Stimulated activated naive CD8-positive, alpha-beta T cell treated with anti-CD3 and anti-CD28 coated beads, Interleukin-15, Interleukin-2, amounts not matched to agents 100 U/mL and 50 U/mL, for 24 hours (primary cell): ENCODE measurements around the gene PLXNC1.
"Not testable (repeated sequence)": the region's sequence is repeated elsewhere in the genome, so short reads cannot be mapped to it uniquely, and the experiment has no call there.

Experiments used
- ATAC-seq: fragments of 150-1000 bp; cut with Tn5 transposase; one replicate; pipeline ENCODE4 v1.10.0; 2021
- DNase-seq: peaks from one replicate; pipeline ENCODE4 v3.0.0; 2021

PLXNC1 gene

GRCh38 chr12:94297096-94297699 lies 148.8 kb downstream of the PLXNC1 start:
- DNase-seq (no peak), ATAC-seq (no peak)

GRCh38 chr12:94297876-94298505 lies 149.6 kb downstream of the PLXNC1 start:
- no peak for ATAC-seq
- no peak for DNase-seq

GRCh38 chr12:94299846-94300245 lies 151.5 kb downstream of the PLXNC1 start:
- ATAC-seq, result no peak

GRCh38 chr12:94304012-94304411 lies 155.6 kb downstream of the PLXNC1 start:
- no peak for DNase-seq
- ATAC-seq, result no peak

More at GRCh38 chr12:94299846-94300245, 151.5 kb downstream of the PLXNC1 start:
- no peak for DNase-seq

GRCh38 chr12:94304566-94305061 lies 156.2 kb downstream of the PLXNC1 start:
- DNase-seq (no peak), ATAC-seq (no peak)

- DNase-seq, result peak; percentile 44
- ATAC-seq, result peak; percentile 94
These were observed 157.0 kb downstream of the PLXNC1 start for GRCh38 chr12:94305130-94305957.

GRCh38 chr12:94308612-94309011 lies 160.2 kb downstream of the PLXNC1 start:
- DNase-seq, result no peak

GRCh38 chr12:94309373-94309772 lies 161.0 kb downstream of the PLXNC1 start:
- DNase-seq, result no peak
- no peak for ATAC-seq

More at GRCh38 chr12:94308612-94309011, 160.2 kb downstream of the PLXNC1 start:
- ATAC-seq, result no peak

GRCh38 chr12:94312378-94312777 lies 164.0 kb downstream of the PLXNC1 start:
- ATAC-seq, result no peak
- DNase-seq, result no peak

- not testable (repeated sequence) for DNase-seq, ATAC-seq
These were observed 168.2 kb downstream of the PLXNC1 start for GRCh38 chr12:94316600-94316999.

- ATAC-seq (no peak), DNase-seq (no peak)
These were observed 169.8 kb downstream of the PLXNC1 start for GRCh38 chr12:94318181-94318580.

GRCh38 chr12:94320109-94320508 lies 171.7 kb downstream of the PLXNC1 start:
- no peak for DNase-seq
- no peak for ATAC-seq

GRCh38 chr12:94322346-94322745 lies 174.0 kb downstream of the PLXNC1 start:
- ATAC-seq (no peak), DNase-seq (no peak)

- no peak for DNase-seq
- ATAC-seq, result no peak
These were observed 177.9 kb downstream of the PLXNC1 start for GRCh38 chr12:94326234-94326633.

- ATAC-seq (peak; percentile 94), DNase-seq (no peak)
These were observed 178.3 kb downstream of the PLXNC1 start for GRCh38 chr12:94326727-94327126.

GRCh38 chr12:94327809-94328208 lies 179.4 kb downstream of the PLXNC1 start:
- ATAC-seq (no peak), DNase-seq (no peak)

- DNase-seq (no peak), ATAC-seq (no peak)
These were observed 181.0 kb downstream of the PLXNC1 start for GRCh38 chr12:94329366-94329765.

GRCh38 chr12:94333396-94333795 lies 185.0 kb downstream of the PLXNC1 start:
- no peak for ATAC-seq
- no peak for DNase-seq

- DNase-seq, result no peak
- no peak for ATAC-seq
These were observed 188.0 kb downstream of the PLXNC1 start for GRCh38 chr12:94336211-94336925.

GRCh38 chr12:94338006-94338794 lies 189.8 kb downstream of the PLXNC1 start:
- DNase-seq (no peak), ATAC-seq (no peak)

- DNase-seq (no peak), ATAC-seq (no peak)
These were observed 192.2 kb downstream of the PLXNC1 start for GRCh38 chr12:94340573-94340972.
